ENCODE results near the gene TMEM86B. TPM values are rescaled to one million over a fixed set of nuclear protein-coding genes. Genes with fewer than 3 reads are reported as not detected.

The TMEM86B gene
- total RNA-seq, 2 experiments from 2014 or later: 11.7 to 11.8 TPM

DNA sequence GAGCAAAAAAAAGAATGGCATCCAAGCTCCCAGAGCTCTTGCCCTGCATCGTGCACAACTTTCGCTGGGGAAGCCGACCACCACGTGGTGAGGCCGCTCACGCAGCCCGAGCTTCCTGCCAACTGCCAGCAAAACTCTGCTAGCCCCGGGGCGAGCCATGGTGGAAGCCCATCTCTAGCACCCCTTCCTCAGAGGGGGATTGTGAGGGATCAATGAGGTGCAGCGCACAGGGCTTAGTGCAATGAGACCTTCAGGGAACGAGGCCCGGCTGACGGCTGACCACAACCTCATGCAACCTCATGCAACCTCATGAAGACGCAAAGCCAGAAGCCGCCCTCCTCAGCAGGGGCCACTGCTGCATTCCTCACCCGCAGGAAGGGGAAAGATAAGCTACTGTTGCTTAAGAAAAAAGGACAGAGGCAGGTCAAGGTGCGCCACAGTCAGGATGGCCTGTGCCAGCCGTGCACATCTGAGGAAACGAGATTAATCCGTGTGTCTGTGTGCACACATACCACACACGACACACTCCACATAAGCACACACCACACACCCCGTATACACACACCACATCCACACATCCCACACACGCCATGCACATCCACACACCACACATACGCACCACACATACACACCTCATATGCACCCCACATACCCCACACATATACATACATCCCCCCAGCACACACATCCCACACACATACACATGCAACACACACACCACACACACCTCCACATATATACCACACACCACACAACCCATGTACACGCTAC is 41.8 kb upstream of the TMEM86B start:
- ChIA-PET POLR2A (no interaction called here), CTCF (no interaction called here)
- Mint-ChIP-seq H3K36me3 (ENCODE audit: low read depth) (peaks cover 66% of the 10 kb centered on the region), H3K27me3 (no peaks in the 10 kb centered on the region), H3K4me3 (no peak overlapping the region), H3K27ac (no peak overlapping the region), H3K9me3 (no peaks in the 10 kb centered on the region), H3K4me1 (ENCODE audit: low read depth) (peaks cover 6% of the 10 kb centered on the region)
- H3K4me3 ChIP-seq (ENCODE audit: low read length): no peak overlapping the region
- ATAC-seq (ENCODE audit: poor library complexity) (no peak), DNase-seq (no peak)
- intact Hi-C loops (cut with DNase I, micrococcal nuclease): no loop called here
- H3K4me1 ChIP-seq (ENCODE audit: insufficient read depth, low read length): no peaks in the 10 kb centered on the region
- H3K27me3 ChIP-seq (ENCODE audit: control insufficient read depth in 1 of 2, insufficient read depth in 2 of 2, low read length in 2 of 2): no peaks in the 10 kb centered on the region
- no peaks in the 10 kb centered on the region for H3K9me3 ChIP-seq (ENCODE audit: control insufficient read depth in 1 of 2, insufficient read depth in 1 of 2, low read length in 2 of 2)
- H3K27ac ChIP-seq (ENCODE audit: low read depth in 1 of 2, low read length in 2 of 2): no peak overlapping the region
- TF ChIP-seq, protein P1, sequence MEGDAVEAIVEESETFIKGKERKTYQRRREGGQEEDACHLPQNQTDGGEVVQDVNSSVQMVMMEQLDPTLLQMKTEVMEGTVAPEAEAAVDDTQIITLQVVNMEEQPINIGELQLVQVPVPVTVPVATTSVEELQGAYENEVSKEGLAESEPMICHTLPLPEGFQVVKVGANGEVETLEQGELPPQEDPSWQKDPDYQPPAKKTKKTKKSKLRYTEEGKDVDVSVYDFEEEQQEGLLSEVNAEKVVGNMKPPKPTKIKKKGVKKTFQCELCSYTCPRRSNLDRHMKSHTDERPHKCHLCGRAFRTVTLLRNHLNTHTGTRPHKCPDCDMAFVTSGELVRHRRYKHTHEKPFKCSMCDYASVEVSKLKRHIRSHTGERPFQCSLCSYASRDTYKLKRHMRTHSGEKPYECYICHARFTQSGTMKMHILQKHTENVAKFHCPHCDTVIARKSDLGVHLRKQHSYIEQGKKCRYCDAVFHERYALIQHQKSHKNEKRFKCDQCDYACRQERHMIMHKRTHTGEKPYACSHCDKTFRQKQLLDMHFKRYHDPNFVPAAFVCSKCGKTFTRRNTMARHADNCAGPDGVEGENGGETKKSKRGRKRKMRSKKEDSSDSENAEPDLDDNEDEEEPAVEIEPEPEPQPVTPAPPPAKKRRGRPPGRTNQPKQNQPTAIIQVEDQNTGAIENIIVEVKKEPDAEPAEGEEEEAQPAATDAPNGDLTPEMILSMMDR (IDR thresholded peaks at IDR 0.05): no peak
- peaks cover 28% of the 10 kb centered on the region for H3K36me3 ChIP-seq (ENCODE audit: insufficient read depth, low read length)

DNA sequence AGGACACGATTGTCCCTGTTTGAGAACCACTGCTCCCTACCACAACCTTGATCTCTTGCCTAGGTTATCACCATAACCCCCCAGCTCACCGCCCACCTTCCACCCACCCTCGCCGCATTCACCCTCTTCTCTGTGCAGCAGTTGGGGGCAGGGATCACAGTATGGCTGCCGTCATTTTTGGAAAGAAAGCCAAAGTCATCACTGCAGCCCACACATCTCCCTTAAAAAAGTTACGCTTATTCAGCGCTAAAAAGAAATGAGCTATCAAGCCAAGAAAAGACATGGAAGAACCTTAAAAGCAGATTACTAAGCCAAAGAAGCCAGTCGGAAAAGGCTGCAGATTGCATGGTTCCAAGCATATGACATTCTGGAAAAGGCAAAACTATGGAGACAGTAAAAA is 40.7 kb upstream of the TMEM86B start:
- H3K27ac Mint-ChIP-seq: no peak overlapping the region
- POLR2A ChIA-PET: interaction anchor here (0.7 kb wide), 1 partner anchor 10 kb away, joined by 3 read pairs; no protein-coding TSS in a partner anchor
- no peaks in the 10 kb centered on the region for H3K27me3 ChIP-seq (ENCODE audit: control insufficient read depth in 1 of 2, insufficient read depth in 2 of 2, low read length in 2 of 2)

DNA sequence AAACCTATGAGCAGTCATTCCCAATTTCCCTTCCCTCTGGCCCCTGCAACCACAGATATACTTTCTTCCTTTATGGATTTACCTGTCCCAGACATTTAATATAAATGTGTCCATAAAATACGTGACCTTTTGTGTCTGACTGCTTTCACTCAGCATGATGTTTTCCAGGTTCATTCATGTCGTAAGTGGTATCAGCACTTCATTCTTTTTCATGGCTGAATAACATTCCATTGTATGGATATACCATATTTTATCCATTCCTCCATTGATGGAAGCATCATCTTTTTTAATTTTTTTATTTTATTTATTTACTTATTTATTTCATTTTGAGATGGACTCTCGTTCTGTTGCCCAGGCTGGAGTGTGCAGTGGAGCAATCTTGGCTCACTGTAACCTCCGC is 38.3 kb upstream of the TMEM86B start:
- DNase-seq: no peak
- no peaks in the 10 kb centered on the region for H3K27me3 ChIP-seq (ENCODE audit: control insufficient read depth in 1 of 2, insufficient read depth in 2 of 2, low read length in 2 of 2)
- H3K9me3 ChIP-seq (ENCODE audit: control insufficient read depth in 1 of 2, insufficient read depth in 1 of 2, low read length in 2 of 2): peaks cover 0 to 5% of the 10 kb centered on the region in 2 experiments
- H3K27me3 Mint-ChIP-seq: no peaks in the 10 kb centered on the region
- peaks cover 41% of the 10 kb centered on the region for H3K36me3 Mint-ChIP-seq (ENCODE audit: low read depth)
- ATAC-seq (ENCODE audit: poor library complexity): no peak
- H3K4me3 ChIP-seq (ENCODE audit: low read length): no peak overlapping the region
- H3K4me1 Mint-ChIP-seq (ENCODE audit: low read depth): peaks cover 6% of the 10 kb centered on the region
- TF ChIP-seq, protein P1 (IDR thresholded peaks at IDR 0.05): no peak
- H3K36me3 ChIP-seq (ENCODE audit: insufficient read depth, low read length): peaks cover 10% of the 10 kb centered on the region
- H3K4me3 Mint-ChIP-seq: no peak overlapping the region
- CTCF ChIA-PET: no interaction called here
- no peaks in the 10 kb centered on the region for H3K4me1 ChIP-seq (ENCODE audit: insufficient read depth, low read length)
- no peak overlapping the region for H3K27ac ChIP-seq (ENCODE audit: low read depth in 1 of 2, low read length in 2 of 2)
- no peak overlapping the region for H3K27ac Mint-ChIP-seq
- POLR2A ChIA-PET: no interaction called here
- intact Hi-C loops (cut with DNase I, micrococcal nuclease): no loop called here
- H3K9me3 Mint-ChIP-seq: no peaks in the 10 kb centered on the region

More for the DNA sequence above, 40.7 kb upstream of the TMEM86B start:
- intact Hi-C loops (cut with DNase I, micrococcal nuclease): no loop called here
- TF ChIP-seq, protein P1 (IDR thresholded peaks at IDR 0.05): no peak
- H3K9me3 Mint-ChIP-seq: no peaks in the 10 kb centered on the region
- Histone ChIP-seq H3K4me3 (ENCODE audit: low read length) (no peak overlapping the region), H3K36me3 (ENCODE audit: insufficient read depth, low read length) (peaks cover 28% of the 10 kb centered on the region), H3K9me3 (ENCODE audit: control insufficient read depth in 1 of 2, insufficient read depth in 1 of 2, low read length in 2 of 2) (no peaks in the 10 kb centered on the region), H3K27ac (ENCODE audit: low read depth in 1 of 2, low read length in 2 of 2) (no peak overlapping the region), H3K4me1 (ENCODE audit: insufficient read depth, low read length) (no peaks in the 10 kb centered on the region)
- peaks cover 6% of the 10 kb centered on the region for H3K4me1 Mint-ChIP-seq (ENCODE audit: low read depth)
- peaks cover 56% of the 10 kb centered on the region for H3K36me3 Mint-ChIP-seq (ENCODE audit: low read depth)
- no peak for ATAC-seq (ENCODE audit: poor library complexity)
- no peak for DNase-seq
- CTCF ChIA-PET: no interaction called here
- no peak overlapping the region for H3K4me3 Mint-ChIP-seq
- no peaks in the 10 kb centered on the region for H3K27me3 Mint-ChIP-seq
